Erythroblast (primary cell): ENCODE measurements around the gene CTBS.

Experiments used
- GATA1 ChIP-seq: IDR thresholded peaks from 2 replicates; pipeline ENCODE4 v1.6.1; 2011; ENCODE audit warnings: low read depth, mild to moderate bottlenecking, control low read depth, low read length, moderate library complexity
- POLR2A ChIP-seq: IDR thresholded peaks from 2 replicates; pipeline ENCODE4 v1.6.1; 2011; ENCODE audit warnings: mild to moderate bottlenecking, low read length

GRCh38 chr1:84508510-84508909 lies 65.7 kb downstream of the CTBS start:
- no peak for TF ChIP-seq POLR2A
- no peak for TF ChIP-seq GATA1
